GM18868 (cell line): ENCODE measurements around the gene OR5B21.

Experiments
- ATAC-seq: cut with Tn5 transposase; IDR thresholded peaks from one replicate; pipeline ENCODE4 v1.9.1; 2021; ENCODE audit warnings: mild to moderate bottlenecking, moderate library complexity; ENCODE audit not compliant: unreplicated experiment

Gene OR5B21

DNA sequence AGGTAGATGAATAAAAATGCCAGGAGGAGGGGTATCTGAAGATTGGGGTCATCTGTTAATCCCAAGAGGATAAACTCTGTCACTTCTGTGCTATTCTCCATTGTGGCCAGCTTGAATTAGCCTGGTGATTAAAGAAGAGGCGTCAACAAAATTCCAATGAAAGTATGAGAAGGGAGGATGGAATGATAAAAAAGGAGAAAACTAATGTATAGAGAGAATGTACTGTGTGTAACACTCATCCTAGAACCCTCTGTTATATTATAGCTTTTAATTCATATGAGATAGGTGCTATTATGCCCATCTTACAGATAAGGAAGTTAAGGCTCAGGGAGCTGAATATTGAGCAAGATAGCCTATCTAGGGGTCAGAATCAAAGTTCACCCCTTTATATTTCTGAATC is at the start of gene OR5B21:
Gene OR5B21, minus strand, starts transcription at position 101 of the 400 bp plus-strand sequence. Its CDS starts 0 bp downstream, at position 101.
- no peak for ATAC-seq

- ATAC-seq = no peak
Observed at GRCh38 chr11:58549644-58550043, 41.7 kb upstream of the OR5B21 start.

- ATAC-seq = no peak
Observed at GRCh38 chr11:58546841-58547240, 38.9 kb upstream of the OR5B21 start.

DNA sequence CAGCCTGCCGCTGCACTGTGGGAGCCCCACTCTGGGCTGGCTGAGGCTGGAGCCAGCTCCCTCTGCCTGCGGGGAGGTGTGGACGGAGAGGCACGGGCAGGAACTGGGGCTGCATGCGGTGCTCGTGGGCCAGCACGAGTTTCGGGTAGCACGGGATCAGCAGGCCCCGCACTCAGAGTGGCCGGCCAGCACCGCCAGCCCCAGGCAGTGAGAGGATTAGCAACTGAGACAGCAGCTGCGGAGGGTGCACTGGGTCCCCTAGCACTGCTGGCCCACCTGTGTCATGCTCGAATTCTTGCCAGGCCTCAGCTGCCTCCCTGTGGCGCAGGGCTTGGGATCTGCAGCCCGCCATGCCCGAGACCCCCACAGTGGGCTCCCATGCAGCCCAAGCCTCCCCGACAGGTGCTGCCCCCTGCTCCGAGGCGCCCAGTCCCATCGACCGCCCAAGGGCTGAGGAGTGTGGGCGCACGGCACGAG is 24.0 kb upstream of the OR5B21 start:
- no peak for ATAC-seq

GRCh38 chr11:58530236-58530635 is 22.3 kb upstream of the OR5B21 start:
- ATAC-seq = no peak

DNA sequence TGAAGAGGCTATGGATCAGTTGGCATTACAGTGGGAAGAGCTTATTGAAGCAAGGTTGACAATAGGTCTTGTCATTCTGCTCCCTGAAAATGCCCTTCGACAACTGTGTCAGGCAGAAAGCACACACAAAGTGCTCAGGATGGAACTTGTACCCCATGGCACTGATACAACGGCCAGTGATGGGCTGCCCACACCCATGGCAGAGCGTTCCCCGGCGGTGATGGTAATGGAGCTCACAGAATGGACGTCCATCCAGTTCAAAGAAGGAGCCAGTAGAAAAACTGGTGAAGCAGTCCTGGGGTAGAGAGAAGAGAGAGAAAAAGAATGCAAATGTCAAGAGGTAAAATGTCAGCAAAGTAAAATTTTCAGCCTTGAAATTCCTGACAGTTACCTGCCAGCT is 19.5 kb upstream of the OR5B21 start:
- no peak for ATAC-seq

DNA sequence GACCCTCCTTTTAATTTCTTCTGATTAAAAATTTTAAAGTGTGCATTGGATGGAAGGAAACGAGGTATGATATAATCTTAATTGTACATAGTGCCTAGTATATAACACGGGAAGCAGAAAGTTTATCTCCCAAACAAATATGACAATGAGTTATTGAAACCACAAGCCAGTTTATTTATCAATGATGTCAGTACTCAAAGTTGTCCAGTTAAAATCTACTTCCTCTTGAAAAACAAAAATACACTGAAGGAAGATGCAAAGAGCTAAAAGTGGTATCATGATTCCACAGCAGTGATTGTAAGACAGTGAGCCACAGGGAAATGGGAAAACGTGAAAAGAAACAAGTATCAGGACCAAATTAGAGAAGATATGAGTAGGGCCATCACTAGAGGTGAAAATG is 18.8 kb upstream of the OR5B21 start:
- ATAC-seq = no peak

DNA sequence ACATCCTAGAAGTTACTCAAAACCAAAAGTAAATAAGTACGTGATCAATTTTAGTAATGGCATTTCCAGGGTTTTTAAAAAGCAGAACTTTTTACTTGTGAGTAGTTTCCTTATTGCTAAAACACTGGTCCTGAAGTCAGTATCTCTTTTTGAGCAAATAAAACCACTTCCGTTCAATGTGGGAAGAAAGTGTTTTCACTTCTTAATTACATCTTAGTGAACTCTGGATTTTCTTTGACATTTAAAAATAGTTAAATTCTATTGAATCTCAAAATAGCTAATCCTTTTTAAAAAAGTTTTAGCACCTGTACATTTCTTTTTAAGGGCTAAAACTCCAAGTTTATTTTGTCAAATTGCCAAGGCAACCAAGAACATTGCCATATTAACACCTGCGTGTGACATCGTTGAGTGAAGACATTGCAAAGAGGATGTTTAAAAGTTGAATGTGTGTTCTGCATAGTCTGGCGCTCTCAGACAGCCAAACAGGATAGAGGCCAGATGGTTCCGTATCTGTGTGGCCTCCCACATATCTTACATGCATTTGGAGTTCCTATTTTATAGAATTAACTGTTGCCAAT is 17.2 kb upstream of the OR5B21 start:
- ATAC-seq = peak; percentile 85

- ATAC-seq = peak; percentile 49
Observed at GRCh38 chr11:58524232-58525036, 16.5 kb upstream of the OR5B21 start.

DNA sequence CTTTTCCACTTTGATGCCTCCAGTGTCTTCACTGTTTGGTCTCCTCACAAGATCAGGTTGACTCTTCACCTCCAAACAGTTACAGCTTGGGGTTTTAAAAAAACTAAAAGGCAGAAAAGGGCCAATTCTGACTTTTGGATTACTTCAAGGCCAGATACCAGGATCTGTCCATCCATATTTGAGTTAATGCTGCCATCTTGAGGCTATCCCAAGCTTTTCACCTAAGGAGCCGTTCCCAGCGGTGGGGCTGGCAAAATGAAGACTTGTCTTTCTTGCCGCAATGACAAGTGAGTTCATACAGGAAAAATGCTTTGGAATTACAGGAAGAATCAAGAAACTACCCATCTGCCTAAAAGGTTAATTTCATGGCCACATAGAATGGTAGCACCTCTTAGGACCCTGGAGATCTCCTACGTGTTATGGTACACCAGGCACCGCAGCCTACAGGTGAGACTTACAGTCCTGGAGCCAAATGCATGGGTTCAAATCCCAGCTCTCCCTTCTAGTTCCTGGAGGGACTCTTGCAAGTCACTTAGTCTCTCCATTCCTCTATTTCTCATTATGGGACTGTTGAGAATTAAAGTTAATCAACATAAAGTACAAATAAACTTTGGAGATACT is 6.0 kb upstream of the OR5B21 start:
- ATAC-seq = peak; percentile 83

DNA sequence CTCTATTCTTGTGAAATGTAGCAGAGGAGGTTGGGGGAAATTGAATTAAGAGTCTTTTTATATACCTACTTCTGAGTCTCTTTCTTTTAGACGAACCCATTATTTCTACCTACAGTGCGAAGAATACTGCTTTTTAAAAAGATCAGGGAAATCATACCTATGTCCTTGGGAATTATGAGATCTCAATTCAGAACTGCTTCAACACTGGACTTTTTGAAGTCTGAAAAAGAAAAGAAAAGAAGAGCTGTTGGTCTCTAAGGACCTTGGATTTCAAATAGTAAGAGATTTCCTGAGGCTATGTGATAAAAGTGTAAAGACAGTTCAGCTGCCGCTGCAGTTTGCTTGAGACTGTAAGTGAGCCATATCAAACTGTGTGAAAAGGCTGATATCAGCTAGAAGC is 3.7 kb upstream of the OR5B21 start:
- ATAC-seq = no peak

DNA sequence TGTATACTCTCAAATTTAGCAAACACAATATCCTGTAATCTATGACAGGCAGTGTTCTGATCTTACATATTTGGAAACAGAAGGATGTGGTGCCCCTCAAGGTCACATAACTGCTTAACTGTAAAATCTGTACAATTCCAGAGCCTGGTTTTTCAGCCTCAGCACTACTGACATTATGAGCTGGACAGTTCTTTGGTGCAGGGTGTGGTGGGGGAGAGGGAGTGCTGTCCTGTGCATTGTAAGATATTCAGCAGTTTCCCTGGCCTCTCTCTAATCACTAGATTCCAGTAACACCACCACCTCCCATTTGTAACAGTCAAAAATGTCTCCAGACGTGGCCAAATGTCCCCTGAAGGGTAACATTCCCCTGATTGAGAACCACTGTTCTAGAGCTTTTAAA is 1.8 kb upstream of the OR5B21 start:
- no peak for ATAC-seq

- no peak for ATAC-seq
Observed at GRCh38 chr11:58508814-58509213, 909 bp upstream of the OR5B21 start.

- ATAC-seq = no peak
Observed at GRCh38 chr11:58507355-58507754, 550 bp downstream of the OR5B21 start.

- ATAC-seq = peak; percentile 71
Observed at GRCh38 chr11:58506935-58507334, 970 bp downstream of the OR5B21 start.

DNA sequence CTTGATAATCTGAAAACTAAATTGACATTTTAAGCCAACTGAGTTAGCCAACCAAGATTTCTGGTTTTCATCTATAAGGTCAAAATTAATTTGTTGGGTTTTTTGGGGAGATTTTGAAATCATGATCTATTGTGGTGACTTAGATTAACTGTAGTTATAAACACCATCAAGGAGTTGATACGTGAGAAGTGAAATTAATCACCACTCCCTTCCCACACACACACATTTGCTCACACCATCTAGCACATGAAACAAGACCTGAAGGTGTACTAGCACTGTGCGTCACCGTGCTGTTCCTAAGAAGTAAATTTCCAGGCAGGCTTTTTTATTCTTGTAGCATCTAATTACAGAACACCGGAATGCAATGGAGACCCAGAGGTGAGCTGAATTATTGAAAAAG is 2.1 kb downstream of the OR5B21 start:
- peak; percentile 36 for ATAC-seq

- ATAC-seq = no peak
Observed at GRCh38 chr11:58504232-58504631, 3.7 kb downstream of the OR5B21 start.

GRCh38 chr11:58503361-58503856 is 4.5 kb downstream of the OR5B21 start:
- ATAC-seq = peak; percentile 84

DNA sequence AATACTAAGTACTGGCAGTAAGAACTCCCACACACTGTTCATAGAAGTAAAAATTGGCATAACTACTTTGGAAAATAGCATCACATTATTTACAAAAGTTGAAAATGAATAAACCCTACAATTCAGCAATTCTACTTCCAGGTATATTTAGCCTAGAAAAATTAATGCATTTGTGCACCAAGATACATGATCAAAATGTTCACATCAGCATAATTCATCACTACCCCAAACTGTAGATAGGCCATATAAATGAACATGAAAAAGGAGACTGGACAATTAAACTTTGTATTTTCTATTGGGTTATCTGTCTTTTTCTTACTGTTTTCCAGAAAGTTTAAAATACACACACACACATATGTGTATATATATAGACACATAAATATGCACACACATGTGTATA is 5.9 kb downstream of the OR5B21 start:
- ATAC-seq = no peak

DNA sequence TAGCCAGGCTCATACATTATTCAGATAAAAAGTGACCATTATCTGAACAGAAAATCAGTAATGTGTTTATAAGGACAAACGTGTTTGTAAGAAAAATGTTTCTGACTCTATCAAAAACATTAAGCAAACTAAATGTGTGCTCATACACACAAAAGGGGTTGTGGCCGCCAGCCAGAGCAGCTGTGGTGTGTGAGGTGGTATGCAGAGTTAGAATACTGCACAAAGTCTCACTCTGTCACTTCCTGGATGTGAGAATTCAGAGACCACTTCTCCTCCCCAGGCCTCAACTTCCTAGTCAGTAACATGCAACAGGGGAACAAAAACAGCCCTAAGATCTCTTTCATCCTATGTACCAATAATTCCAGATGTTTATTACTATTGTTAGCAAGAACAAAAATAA is 9.4 kb downstream of the OR5B21 start:
- ATAC-seq = no peak

DNA sequence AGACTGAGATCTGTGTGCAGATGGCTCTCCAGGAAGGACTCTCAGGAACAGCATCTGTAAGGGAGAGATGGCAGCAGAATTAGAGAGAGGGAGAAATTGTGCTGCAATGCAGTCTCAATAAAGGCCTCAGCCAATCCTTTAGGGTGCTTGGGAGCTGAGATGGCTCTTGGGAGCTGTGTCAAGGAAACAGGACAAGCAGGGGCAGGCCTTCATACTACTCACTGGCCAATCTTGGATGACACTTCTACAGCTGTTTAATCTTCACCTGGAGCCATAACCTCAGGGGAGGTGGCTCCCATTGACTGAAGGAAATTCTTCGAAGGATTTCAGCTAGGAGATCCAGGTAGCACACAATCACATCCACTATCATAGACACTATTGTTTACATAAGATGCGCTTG is 10.0 kb downstream of the OR5B21 start:
- no peak for ATAC-seq

- ATAC-seq = peak; percentile 54
Observed at GRCh38 chr11:58495906-58496305, 12.0 kb downstream of the OR5B21 start.
